ENCODE results near the gene SDCCAG8.
"Not testable (repeated sequence)": the region's sequence is repeated elsewhere in the genome, so short reads cannot be mapped to it uniquely, and the experiment has no call there.

The SDCCAG8 gene

DNA sequence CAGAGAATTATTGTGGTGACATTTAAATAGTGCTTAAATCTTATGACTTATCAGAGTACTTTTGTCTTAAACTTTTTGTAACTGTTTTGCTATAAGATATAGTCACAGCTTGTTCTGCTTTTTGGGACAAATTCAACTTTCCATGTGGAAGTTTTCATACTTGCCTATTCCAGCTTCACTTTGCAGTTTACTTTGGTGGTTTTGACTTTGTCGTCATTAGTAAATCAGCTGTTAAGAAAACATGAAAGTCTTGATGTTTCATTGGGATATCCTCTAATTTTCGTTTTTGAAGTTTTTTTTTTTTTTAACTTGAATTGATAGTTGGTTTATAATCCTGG lies 31.3 kb downstream of the SDCCAG8 start:
- no peak for DNase-seq

DNA sequence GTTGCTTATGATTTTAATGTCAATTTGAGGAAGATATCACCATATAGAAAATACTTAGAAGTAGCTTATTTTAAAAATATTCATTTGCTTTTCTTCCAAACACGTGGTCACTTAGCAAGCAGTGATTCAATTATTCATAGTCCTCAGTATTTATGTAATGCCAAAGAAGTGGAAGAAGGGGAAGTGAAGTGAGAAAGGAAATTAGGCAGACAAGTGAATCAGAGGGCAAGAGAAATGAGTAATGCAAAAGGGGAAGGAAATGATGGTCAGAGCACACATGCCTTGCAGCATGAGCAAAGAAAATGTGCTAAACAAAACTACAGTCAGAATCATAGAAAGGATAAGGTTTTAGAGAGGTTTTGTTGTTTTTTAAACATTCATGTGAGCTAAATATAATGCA lies 31.8 kb downstream of the SDCCAG8 start:
- peak; percentile 67 for DNase-seq

DNA sequence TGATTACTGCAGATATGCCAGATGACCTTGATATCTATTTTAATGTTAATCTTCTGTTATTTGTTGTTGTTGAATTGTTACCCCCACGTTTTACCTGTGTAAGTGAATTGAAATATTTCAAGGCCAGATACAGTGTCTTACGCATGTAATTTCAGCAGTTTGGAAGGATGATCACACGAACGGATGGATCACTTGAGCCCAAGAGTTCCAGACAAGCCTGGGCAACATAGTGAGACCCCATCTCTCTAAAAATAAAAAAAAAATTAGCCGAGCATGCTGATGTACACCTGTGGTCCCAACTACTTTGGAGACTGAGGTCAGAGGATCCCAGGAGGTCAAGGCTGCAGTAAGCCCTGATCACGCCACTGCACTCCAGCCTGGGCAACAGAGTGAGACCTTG lies 32.2 kb downstream of the SDCCAG8 start:
- no peak for DNase-seq

DNA sequence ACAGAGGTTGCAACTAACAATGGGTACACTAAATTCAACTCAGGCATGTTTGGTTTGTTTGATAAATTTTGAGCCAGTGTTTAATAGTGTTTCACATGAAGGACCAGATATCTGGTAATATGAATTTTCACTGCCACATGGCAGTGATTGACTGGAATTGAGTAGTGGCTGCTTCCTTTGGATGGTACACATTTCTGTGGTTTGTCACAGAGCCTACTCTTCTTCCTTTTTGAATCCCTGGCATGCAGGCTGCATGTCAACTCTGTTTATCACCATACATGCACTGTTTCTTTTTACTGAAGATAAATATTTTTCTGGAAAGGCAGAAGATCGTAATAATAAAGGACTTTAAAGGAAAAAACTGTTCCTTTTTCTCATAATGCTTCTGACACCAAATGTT lies 35.5 kb downstream of the SDCCAG8 start:
- no peak for DNase-seq

DNA sequence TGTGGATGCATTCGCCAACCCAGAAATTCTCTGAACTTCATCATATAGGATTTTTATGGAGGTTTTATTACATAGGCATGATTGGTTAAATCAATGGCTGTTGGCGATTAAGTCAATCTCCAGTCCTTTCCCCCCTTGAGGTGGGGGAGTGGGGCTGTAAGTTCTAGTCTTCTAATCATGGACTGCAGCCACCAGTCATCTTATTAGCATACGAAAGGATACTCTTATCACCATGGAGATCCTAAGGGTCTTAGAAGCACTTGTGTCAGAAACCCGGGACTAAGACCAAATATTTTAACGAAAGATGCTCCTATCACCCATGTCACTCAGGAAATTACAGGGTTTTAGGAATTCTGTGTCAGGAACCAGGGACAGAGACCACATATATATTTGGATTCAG lies 36.3 kb downstream of the SDCCAG8 start:
- no peak for DNase-seq

DNA sequence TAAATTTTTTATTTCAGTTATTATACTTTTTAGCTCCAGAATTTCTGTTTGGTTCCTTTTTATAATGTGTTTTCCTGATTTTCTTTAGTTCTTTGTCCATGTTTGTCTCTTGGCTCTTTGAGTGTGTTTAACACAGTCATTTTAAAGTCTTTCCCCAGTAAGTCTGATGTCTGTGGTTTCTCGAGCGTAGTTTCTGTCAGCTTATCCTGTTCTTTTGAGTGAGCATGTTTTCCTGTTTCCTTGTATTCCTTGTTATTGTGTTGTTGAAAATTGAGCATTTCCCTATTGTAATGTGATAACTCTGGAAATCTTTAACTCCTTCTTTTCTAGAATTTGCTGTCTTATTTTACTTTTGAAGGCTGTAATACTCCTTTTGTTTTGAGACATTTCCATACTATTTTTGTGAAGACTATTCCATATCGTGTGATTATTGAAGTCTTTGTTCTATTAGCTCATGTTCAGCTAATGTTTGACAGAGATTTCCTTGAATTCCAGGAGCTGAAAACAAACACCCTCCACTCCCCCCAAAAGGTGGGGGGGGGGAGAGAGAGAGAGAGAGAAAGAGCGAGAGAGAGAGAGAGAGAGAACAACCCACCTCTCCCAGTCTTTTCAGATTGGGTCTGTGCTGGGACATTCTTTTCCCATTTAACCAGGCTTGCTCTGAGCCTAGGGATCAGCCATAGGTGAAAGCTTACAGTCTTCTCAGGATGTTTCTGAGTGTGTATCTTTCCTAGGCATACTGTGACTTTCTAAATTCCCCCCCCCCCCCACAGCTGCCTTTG lies 38.3 kb downstream of the SDCCAG8 start:
- no peak for DNase-seq

DNA sequence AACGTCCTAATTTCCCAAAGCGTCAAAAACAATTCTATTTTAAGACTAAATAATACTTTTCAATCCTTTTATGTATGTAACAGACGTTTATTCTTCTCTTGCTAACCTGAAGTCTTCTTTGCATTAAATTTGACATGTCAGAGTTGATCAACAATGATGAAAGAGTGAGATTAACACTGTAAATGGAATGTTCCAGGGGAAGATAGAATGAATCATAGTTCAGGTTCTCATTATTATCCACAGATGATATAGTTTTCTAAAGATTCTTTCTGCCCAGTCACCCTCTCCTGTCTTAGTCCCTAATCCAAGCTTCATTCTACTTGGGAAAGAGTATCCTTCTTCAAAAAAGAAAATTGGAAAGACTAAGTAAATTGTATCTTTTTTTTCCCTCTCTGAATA lies 38.9 kb downstream of the SDCCAG8 start:
- DNase-seq = no peak

DNA sequence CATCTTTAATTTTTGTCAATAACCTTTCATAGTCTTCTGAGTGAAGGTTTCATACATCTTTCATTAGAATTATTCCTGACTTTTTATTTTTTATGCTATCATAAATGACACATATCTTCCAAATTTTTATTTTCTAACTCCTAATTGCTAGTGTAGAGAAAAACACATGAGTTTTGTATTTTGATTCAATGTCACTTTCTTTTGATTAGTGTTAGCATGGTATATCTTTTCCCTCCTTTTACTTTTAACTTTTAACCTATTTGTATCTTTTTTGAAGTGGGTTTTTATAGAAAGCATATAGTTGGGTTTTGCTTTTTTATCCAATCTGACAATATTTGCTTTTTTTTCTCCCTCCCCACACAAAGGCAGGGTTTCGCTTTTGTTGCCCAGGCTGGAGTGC lies 43.2 kb downstream of the SDCCAG8 start:
- DNase-seq = no peak

DNA sequence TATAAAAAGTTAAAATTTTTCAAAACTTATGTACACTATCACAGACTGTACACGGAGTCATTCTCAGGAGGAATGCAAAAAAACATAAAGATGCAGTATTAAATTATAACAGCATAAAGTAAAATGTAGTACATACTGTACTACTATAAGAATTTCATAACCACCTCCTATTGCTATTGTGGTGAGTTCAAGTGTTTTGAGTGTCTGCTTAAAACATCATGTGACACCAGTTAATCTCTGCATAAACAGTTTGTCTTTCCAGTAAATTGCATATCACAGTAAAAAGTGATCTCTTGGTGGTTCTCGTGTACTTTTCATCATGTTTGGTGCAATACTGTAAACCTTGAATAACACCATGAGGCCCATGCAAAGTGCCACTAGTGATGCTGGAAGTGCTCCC lies 45.2 kb downstream of the SDCCAG8 start:
- DNase-seq = no peak

DNA sequence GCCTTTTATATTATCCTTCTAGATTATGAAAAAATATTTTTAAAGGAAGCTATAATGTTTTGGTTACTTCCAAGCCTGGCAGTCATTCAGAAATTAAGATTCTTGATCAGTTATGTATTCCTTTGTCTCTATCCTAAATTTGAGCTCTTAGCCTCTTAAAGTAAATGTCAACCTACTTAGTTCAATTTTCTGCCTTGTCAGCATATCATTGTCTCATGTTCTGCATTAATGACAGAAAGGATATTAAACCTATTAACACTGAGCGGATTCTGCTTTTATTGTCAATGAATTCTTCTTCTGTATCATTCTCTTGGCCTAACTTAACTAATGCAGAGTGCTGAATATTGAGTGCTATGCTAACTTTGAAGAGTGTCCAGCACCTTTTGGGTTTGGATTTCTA lies 56.0 kb downstream of the SDCCAG8 start:
- DNase-seq = no peak

DNA sequence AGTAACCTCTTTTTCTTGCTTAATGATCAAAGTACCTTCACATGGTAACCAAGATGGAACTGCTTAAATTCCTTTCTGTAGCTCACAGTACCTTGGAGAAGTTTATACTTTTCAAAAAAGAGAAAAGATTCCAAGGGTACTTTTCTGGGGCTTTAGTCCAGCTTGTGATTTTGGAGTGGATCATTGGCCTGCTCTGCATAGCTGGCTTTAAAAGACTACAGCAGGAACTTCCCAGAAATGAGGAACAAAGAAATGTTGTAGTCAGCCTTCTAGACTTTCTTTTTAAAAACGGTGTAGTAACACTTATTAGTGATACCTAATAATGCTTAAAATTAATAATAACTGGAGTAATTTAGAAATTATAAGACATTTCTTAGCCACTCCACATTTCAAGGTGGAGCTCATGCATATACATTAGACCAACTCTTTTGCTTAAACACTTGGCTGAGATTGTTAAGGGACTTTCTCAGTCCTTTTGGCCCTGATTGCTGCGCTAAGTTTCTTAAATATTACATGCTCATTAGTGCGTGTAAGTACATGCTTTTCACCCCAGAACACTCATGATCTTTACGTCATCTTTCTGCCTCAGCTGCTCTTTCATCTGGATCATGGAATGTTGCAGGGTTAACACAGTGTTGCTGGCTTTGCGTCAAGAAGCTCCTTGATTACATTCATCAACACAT lies 57.3 kb downstream of the SDCCAG8 start:
- no peak for DNase-seq

DNA sequence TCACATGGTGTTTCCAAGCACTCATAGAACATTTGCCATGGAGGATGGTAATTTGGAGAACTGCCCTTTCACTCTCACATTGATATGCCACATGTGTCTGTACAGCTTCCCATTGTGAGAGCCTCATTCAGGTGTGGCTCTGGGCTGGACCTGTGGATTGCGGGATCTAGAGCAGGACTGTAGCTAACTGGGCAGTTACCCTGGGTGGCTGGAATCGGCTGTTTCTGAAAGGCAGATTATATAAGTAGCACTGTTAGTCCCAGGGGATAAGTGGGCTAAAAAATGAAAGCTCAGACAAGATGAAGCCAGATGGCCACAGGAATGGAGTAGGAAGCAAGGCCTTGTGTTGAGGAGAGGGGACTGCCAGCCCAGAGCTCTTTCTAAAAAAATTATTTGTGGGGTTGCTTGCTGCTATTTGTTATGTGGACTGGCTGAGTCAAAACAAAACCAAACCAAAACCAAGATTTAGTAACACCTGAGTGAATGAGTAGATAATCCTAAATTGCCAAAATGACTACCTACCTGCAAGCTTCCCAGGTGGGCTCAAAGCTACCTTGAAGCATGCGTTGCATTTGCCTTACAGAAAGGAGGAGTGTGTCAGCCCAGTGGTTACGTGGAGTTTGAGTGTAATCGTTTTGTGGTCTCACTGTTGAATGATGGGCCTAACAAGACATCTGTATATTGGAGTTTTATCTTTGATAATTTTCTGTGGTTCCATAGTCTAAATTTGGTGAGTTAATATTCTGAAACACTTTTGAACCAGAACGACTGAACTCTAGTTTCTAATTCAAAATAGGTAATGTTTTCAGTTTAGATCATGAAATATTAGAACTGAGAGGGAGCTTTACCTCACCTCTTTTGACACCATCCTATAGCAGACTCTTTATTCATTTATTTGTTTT lies 58.0 kb downstream of the SDCCAG8 start:
- peak; percentile 36 for DNase-seq

DNA sequence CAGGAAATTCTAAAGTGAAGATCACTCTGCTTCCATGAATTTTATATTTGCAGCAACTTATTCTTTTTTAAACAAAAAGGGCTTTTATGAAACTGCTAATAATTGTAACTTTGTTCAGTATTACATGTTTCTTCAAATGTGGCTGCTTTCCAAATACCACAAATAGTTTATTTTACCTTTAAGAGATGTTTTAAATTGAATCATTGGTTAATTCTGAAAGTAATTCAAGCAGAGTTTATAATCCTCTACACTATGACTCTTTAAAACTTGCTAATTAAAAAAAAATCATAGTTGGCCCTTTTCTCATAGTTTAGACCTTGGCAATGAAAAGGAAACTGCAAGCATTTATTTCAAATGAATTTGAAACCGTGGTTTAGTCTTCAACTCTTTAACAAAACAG lies 59.6 kb downstream of the SDCCAG8 start:
- DNase-seq = no peak

DNA sequence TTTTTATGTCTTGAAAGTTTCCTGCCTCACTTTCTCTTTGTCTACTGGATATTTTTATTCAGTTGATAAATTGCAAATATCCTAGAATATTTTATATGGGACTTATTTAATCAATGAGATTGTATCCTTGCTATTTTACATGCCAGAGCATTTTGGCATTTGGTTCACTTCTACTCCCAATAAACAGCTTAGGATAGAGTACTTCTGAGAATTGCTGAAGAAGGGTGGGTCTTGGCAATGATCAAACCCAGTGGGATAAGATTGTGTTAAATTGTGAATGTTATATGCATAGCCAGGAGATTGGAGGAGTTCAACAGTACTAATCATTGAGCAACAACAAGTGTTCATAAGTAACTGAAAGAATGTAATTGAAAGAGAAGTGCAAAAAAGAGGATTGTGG lies 60.1 kb downstream of the SDCCAG8 start:
- DNase-seq = no peak

DNA sequence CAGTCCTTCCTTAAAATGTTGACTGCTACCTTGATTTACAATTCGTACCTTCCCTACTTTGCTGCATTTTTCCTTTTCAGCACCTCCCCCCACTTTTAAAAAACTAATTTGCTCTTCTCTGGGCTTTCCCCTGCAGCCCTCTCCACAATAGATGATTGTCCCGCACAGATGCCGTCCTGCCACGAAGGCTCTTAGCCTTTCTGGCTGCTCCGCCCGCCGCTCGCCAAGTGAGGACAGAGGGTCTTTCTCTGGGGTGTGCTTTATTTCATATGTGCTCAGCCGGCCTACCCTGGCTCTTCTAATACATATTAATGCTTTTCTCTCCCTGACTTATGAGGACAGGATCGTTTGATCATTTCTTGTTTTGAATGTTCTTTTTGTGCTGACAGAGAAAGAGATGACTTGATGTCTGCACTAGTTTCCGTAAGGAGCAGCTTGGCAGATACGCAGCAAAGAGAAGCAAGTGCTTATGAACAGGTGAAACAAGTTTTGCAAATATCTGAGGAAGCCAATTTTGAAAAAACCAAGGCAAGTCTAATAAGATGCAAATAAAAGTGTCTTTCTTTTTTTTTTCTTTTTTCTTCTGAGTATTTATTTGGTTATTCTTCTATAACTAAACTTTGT lies 60.6 kb downstream of the SDCCAG8 start:
- DNase-seq = no peak

DNA sequence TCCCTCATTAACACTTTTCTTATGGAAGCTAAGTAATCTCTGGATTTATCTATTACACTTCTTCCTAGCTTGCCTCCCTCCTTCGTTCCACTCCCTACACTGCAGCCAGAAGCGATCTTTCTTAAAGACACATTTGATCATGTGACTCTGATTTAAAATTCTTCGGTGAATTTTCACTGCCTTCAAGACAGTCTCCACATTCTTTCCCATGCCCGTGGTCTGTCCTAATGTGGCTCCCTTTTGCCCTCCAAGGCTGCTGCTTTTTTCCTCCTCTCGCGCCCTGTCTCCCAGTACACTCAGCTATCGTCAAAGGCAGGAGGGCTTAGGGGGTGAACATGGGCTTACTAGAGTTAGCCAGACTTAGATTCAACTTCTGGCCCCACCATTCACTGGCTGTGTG lies 64.4 kb downstream of the SDCCAG8 start:
- no peak for DNase-seq

DNA sequence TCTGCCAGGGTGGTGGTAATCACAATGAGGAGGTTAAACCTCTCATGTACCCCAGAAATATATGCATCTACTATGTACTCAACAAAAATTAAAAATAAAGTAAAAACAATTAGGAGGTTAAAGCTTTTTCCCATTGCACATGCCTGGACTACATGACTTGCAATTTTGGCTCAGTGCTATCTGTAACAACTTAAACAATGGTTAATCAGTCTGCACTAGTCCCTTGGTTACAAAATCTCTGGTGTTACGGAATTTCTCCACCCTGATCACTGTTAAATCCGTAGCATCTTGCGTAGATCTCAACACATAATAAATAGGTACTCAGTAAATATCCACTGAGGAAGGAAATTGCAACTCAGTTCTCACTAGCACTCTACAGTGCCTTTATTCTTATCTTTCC lies 66.5 kb downstream of the SDCCAG8 start:
- DNase-seq = no peak

DNA sequence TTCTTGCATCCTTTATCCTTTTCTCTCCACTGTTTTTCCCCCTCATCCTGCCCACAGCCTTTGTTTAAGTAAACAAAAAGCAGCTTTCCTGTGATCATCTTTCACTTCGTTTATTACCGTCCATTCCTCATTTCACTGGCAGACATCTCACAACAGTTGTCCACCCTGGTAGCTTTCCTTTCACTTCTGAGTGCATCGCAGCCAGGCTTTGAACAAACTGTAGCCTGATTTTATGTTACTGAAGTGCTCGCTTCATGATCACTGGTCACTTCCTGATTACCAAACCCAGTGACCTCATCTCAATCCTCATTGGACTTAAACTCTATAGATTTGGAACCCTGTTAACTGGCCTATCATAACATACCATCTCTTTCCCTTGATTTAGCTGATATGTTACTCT lies 67.7 kb downstream of the SDCCAG8 start:
- DNase-seq = no peak

DNA sequence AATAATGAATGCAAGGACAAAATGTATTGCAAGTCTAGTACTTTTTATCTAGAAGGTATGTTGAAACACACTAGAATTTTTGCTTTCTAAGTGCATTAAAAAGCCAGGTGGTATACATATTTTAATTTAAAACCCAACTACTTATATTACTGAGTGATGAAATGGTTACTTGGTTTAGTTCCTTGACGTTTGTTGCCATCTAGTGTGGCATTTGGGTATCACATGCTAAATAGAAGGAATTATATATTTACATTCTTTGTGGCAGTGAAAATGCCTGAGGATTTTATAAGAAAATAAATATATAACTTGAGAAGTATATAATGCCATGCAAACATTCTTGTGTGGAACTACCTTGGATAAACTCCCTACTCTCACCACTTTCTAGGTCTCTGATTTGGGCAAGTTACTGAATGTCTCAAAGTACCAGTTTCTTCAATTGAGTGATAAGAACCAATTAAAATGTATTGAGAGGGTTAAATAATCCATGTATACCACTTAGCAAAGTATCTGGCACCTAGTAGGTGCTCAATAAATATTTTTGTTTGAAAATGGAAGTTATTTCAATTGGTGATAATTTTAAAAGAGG lies 69.6 kb downstream of the SDCCAG8 start:
- peak; percentile 50 for DNase-seq

DNA sequence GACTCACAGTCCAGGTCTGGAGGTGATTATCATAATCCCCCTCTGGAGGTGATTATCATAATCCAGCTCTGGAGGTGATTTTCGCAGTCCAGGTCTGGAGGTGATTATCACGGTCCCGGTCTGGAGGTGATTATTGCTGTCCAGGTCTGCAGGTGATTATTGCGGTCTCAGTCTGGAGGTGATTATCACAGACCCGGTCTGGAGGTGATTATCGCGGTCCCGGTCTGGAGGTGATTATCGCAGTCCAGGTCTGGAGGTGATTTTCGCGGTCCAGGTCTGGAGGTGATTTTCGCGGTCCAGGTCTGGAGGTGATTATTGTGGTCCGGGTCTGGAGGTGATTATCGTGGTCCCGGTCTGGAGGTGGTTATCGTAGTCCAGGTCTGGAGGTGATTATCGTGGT lies 76.6 kb downstream of the SDCCAG8 start:
- no peak for DNase-seq

DNA sequence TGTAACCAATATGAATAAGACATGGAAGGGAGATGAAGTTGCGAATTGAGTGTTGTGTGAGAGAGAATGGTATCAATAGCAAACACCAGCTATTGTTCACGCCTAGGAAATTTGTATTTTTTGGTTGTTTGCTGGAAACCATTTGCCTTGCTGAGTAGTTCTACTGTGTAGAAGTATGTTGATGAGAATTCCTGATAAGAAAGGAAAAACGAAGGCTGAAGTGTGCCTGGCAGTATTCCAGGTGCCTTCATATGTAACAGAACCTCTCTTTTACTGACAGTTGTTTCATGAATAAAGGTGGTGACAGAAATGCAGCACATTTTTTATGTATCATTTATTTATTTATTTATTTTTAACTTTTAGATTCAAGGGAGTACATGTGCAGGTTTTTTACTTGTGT lies 79.5 kb downstream of the SDCCAG8 start:
- DNase-seq = no peak

DNA sequence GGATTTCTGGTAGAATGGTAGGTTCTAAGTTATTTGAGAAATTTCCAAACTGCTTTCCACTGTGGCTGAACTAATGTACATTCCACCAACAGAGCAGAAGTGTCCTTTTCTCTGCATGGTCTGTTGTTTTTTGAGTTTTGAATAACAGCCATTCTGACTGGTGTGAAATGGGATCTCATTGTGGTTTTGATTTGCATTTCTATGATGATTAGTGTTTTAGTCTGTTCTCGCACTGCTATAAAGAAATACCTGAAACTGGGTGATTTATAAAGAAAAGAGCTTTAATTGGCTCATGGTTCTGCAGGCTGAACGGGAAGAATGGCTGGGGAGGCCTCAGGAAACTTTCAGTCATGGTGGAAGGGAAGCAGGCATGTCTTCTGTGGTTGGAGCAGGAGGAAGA lies 80.3 kb downstream of the SDCCAG8 start:
- DNase-seq = no peak

DNA sequence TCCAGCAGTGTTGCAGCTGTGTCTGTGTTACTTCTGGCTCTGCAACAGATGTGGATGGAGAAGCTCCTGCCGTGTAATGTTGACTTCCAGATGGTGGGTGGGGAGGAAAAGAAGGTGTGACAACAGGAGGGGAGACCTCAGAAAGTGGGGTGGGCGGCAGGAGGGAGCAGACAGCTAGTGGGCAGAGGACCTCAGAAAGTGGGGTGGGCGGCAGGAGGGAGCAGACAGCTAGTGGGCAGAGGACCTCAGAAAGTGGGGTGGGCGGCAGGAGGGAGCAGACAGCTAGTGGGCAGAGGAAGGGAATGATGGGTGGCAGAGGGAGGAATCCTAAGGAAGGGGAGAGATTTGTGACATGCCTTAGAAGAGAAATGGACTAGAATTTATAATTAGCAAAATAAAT lies 83.0 kb downstream of the SDCCAG8 start:
- not testable (repeated sequence) for DNase-seq
